ENCODE measurements around the gene FLOT2.
"Not testable (repeated sequence)": the region's sequence is repeated elsewhere in the genome, so short reads cannot be mapped to it uniquely, and the experiment has no call there.

The FLOT2 gene

DNA sequence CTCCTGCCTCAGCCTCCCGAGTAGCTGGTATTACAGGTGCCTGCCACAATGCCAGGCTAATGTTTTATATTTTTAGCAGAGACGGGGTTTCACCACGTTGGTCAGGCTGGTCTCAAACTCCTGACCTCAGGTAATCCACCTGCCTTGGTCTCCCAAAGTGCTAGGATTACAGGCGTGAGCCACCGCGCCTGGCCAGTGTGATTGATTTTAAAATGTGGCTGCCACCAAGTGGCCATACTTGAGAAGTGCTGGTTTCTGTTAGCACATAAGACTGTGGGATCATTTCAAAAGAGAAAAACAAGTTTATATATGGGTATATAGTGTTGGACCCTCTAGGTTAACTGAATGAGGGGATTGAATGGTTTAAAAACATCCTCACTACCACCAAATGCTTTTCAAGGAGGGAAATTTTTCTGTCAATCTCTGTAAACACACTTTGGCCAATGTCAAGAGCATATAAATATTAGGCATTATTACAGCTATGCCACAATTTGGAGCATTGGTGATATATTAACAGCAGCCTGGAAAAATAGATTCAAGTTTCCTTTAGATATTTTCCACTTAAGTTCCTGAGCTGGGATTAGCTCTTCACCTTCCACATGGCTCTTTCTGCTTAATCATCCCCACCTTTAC is 18.9 kb upstream of the FLOT2 start:
- peak; percentile 73 for DNase-seq

DNA sequence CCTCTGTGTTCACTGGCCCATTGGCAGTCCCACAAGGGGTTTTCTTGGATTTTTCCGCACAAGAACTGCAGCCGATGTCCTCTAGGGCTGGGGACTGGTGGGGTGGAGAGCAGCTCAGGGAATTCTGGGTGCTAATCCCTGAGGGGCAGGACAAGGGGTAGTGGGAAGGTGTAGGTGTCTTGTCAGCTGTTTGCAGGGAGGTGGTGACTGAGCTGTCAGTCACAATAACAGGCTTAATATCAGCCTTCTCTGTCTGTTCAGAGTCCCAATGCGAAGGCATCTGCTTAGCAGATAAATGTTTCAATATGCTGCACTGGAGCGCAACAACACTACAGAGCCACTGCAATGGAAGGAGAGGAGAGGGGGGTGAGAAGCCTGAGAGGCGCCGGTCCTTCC is 15.4 kb upstream of the FLOT2 start:
- no peak for DNase-seq

DNA sequence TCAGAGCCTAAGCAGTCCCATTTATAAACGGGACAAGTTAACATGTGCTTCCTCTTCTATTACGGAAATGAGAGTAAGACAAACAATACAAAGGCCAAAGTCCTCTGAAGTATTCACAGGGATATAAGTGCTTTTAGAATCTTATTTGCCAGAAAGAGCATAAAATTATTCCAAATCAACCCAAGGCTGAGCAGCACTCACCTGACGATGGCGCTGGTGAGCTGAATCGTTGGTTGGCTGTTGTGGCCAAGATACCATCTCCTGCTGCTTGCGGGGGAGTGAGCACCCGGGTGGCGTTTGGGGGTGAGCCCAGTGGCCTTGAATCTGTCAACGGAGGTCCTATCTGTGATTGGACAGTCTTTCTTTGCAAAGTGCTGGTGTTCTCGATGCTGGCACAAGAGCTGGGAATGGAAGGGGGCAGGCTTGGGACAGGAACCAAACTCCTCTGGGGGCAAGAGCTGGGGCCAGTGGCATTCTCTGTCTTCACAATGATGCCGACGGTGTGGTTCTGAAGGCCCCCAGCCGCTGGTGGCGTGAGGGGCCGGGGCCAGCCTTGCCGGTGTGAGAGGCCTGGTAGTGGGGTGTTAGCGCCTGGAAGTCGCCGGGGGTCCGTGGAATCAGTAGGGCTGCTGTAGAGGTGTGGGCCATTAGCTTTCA is 14.9 kb upstream of the FLOT2 start:
- DNase-seq: no peak

DNA sequence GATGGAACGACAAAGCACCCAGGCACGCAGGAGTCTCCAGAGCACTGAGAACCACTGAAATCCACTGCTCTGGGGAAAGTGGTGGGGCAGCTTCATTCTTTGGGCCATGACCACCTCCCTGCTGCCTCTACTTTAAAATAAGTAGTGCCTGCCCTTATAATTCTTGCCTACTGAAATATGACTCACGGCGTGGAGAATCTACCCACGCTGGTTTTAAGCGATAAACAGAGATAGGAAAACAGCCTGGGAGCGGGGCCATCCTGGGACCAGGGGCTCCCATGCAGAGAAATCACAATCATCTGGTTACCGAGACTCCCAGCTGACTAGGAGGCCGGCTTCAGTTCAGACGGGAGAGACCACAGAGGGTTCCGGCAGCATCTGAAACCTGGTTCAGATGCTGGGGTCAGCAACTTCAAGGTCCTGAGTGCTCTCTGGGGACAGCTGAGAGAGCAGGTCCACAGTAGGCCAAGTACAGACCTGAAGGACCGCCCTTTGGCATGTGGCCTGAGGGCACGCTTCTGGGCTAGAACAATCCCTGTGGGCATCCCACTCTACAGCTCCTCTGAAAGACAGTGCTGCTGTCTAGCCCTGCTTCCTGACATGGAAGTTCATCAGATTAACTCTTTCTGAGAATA is 14.0 kb upstream of the FLOT2 start:
- DNase-seq: no peak

DNA sequence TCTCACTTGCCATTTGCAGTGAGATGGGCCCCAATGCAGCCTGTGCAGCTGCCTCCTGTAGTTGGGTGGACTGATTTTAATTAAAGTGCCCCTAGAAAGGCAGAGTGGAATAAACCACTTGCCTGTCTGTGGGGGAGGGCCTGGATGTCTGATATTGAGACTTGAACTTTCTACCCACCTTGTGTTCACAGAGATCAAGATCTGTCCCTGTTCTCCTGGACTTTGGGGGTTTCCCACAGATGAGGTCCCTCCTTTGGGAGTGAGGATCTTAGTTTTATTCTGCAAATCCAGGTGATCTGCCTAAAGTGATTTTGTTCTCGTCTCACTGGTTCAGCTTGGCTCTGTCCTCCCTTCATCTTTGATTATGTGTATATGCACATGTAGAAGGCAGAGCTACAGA is 13.0 kb upstream of the FLOT2 start:
- no peak for DNase-seq

DNA sequence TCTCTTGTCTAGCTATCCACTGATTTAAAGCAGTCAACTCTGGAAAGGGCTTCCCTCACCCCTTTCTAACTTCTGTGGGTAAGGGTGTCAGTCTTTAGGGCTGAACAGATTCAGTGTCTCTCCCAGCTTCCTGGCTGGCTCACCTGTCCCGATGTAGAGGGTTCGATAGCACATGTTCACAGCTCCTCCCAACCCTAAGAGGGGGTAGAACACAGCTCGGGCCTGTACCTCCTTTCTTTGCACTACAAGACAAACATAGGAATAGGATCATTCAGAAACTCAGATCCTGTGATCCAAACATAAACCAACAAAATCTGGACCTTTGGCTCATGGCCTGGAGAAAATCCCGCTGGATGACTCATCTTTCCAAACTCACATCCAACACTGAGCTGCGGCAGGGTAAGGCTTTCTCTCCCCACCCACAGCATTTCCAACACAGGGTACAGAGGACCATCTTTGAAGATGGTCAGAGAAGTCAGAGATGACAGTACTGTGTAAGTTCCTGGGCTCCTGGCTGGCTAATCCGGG is 11.2 kb upstream of the FLOT2 start:
- DNase-seq: no peak

DNA sequence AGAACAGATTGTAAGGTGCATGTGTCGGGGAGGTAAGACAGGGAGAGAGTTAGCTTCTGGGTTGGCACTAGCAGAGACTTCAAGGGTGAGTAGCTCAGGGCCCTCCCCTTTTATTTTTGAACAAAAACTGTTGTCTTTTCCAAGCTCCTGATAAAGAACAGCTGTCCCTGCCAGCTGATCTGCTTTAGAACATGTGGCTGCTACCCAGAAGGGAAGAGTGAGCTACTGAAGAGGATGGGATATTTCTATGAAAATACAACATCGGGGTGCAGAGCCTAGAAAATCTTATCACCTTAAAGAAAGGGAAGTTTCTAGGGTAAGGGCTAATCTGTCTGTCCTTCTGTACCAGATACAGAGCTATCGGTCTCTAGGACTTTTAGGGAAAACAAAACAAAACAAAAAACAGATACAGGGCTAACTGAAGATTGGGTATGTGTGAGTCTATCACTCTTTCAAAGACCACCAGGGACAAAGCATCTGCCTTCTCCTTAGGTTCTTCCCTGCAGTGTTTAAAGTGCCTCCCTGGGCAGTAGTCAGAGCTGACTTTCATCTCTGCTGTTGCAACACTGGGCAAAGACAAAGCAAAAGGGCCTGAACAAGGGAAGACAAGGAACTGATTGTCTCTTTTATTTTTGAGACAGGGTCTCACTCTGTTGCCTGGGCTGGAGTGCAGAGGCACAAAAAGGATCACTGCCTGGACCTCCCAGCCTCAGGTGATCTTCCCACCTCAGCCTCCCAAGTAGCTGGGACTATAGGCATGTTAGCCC is 10.4 kb upstream of the FLOT2 start:
- no peak for DNase-seq

DNA sequence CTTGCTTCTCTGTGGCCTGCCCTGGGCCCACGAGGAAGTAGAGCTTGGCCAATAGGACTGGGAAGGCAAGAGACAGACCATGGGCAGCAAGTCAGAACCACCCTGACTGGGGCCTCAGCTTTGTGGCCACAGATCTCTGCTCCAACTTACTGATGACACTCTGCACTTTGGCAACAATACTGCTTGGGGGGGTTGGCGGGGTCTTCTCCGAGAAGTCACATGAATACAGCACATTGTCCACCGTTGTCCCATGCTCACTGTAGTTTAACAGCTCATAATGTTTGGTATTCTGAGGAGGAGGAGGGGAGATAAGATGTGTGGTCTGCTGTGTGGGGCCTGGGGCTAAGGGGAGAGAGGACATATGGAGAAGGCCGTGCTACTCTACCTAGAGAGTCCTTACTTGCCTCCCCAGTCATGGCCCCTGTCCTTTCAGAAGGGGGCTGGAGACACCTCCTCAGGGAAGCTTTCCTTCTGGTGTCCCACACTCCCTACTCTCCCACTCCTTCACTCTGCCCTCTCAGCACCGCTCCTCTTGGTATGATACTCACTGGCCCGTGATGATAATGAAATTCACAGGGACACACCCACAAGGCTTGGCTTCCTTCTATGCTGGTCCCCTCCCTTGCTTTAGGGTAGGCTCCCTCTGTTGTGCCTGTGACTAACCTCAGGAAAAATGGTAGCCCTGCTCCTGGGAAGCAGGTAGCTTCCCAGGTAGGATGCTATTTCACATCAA is 9.3 kb upstream of the FLOT2 start:
- no peak for DNase-seq

DNA sequence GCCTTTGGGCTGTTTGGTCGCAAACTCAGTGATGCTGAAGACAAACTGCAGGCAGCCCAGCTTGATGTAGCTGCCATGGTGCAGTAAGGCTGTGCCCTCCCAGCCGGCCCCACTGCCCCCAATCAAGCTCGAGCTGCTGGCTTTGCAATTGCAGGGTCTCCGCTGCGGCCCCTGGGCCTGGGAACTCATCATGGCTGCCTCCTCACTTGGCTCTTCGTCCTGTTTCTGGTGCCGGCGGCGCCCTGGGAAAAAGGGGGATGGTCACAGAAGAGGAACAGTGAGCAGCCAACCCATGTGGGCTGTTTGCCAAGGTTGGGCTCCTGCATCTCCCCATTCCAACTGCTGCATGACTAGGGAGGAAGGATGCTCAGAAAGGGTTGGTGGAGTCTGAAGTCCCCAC is 8.7 kb upstream of the FLOT2 start:
- no peak for DNase-seq

DNA sequence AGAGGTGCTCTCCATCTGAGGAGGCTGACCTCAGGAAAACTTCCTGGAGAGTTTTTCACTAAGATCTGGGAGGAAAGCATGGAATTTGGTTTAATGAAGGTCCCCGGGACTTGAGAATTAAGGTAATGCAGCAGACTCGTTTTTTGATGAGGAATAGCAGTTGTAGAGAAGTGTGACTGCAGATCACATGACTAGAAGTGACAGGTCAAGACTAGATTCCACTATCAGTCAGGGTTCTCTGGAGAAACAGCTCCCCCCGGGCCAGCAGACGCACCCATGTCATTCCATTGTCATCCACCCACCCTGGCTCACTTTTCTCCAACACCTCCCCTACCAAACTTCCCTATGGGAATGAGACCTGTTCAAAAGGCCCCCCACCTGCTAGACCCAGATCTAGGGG is 7.3 kb upstream of the FLOT2 start:
- no peak for DNase-seq

DNA sequence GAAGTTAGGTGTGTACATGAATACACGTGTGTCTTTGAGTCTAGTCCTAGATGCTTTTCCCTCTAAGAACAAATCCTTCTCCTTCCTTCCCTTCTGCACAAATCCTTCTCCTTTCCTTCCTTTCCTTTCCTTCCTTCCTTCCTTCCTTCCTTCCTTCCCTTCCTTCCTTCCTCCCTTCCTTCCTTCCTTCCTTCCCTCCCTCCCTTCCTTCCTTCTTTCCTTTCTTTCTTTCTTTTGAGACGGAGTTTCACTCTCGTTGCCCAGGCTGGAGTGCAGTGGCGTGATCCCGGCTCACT is 6.0 kb upstream of the FLOT2 start:
- DNase-seq: not testable (repeated sequence)

DNA sequence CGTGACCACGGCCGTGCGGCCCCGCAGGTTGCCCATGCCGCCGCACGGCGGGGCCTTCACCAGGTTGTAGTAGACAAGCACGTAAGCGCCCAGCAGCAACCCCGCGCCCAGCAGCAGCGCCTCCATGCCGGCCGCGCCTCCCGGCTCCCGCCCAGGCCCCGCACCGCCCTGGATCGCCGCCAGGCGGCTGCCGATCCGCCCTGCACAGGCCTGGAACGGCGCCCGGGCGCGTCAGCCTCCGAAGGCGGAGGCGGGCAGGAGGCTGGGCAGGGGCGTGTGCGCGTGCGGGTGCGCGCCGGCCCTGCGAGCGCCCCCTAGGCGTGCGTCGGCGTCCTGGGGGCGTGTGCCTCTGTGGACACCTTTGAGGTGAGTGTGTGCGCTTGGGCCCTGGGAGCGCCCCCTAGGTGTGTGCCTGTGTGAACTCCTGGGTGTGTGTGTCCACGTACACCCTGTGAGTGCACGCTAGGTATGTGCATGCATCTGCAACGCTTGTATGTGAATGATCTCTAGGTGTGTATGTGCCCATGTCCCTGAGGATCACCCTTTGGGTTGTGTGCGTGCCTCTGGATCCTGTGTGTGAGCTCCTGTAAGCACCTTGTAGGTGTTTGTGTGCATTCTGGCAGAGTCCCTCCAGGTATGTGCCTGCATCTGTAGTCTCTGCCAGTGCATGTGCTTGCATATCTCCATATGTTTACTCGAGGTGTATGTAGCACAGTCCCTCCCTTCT is 5.4 kb upstream of the FLOT2 start, which contains the start of gene DHRS13:
Gene DHRS13 (minus strand): TSS at position 261 of the 727 bp plus-strand sequence. CDS start 135 bp downstream, at position 126.
- DNase-seq: peak; percentile 96

DNA sequence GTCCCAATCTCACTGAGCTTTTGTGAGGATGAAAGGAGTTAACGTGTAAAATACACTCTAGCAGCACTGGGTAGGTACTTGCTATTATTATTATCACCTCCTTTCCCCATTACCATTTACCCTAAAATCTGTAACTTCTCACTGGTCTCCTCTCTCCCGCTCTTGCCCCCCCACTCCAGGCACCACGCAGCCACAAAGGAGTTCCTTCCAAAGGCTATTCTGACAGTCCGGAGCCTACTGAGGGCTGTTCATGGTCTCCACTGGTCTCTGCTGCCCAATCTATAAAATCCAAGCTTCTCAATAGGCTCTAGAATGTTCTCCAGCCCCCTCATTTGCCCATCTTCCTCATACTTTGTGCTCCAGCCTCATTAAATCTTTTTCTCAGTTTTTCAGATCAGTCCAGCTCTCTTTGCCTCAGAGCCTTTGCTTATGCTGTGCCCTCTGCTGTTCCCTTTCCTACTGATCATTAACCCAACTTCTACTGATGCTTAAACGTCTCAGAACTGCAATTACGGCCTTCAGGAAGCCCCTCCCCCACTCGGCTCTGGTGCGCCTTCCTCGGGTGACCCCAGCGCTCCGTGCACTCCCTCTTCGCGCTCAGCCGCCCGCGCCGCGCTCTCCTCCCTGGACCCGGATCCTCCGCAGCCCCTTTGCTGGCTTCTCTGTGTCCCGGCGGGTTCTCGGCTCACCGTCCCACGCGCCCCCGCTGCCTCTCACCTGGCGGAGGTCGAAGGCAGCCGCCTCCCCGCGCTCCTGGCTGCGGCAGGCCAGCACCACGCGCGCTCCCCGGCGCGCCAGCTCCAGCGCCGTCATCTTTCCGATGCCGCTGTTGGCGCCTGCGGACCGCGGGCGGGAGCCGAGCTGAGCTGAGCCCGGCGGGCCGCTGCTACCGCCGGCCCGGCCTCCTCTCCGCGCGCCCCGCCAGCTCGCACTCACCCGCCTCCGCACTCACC is 4.6 kb upstream of the FLOT2 start:
- peak; percentile 85 for DNase-seq

DNA sequence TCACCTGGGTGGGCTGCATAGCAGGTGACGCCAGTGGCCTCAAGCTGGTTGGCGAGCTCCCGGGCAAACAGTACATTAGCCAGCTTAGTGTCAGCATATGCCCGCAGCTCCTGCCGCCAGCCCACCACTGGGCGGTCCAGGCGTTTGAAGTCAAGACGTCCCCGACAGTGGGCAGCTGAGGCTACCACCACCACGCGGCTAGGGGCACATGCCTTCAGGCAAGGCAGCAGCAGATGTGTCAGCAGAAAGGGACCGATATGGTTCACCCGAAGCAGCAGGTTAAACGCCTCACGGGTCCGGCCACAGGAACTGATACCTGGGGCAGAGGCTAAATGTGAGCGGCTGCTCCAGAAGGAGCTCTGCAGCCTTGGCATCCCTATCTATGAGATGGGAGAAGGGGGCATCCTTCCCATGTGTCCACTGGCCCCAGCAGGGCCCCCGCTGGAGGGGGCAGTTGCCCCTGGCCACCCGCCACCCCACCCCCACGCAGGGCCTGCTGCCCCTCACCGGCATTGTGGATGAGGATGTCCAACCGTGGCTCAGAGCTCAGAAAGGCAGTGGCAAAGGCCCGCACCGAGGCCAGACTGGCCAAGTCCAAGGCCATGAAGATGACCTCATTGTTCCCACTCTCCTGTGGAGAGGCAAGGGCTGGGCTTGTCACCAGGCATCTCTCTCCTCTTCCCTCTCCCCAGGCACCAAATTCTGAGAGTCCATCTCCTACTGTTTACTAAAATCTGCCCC is 3.6 kb upstream of the FLOT2 start:
- no peak for DNase-seq

DNA sequence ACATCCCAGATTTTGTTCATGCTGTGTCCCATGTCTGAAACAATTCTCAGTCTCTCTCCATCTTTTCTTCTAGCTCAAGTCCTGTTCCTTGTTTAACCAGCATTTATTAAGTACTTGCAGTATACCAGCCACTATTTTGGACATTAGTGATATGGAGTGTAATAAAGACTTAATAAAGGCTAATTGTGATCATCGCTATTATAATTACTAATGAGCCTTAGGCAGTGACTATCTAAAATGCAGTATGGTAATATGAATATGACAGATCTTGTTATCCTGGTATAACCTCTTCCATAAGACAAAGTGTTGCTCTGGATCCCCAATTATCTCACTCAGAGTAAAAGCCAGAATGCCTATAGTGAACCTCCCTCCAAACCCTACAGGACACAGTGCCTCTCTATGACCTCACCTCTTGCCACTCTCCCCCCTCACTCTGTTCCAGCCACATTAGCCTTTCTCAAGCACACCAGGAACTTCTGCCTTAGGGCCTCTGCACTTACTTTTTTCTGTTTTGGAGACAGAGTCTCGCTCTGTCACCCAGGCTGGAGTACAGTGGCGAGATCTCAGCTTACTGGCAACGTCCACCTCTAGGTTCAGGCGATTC is 1.8 kb upstream of the FLOT2 start:
- no peak for DNase-seq

DNA sequence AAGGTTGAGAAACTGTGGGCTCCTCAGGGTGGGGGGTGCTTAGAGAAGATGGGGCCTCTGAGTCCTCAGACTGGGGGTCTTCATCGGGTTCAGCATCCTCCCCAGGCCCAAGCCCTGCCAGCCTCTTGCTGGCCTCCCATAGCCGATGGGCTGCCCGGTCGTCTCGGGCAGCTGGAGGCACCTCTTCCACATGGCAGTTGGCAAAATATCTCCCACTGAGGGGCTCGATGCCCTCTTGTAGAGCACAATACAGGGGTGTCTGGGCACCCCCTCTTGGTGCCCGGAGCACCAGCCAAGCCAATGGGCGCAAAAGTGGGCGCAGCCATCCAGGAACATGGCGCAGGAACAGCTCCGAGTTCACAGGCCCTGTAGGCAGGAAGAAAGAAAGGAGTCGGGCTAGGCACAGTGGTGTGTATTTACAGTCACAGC is 1.0 kb upstream of the FLOT2 start:
- no peak for DNase-seq

DNA sequence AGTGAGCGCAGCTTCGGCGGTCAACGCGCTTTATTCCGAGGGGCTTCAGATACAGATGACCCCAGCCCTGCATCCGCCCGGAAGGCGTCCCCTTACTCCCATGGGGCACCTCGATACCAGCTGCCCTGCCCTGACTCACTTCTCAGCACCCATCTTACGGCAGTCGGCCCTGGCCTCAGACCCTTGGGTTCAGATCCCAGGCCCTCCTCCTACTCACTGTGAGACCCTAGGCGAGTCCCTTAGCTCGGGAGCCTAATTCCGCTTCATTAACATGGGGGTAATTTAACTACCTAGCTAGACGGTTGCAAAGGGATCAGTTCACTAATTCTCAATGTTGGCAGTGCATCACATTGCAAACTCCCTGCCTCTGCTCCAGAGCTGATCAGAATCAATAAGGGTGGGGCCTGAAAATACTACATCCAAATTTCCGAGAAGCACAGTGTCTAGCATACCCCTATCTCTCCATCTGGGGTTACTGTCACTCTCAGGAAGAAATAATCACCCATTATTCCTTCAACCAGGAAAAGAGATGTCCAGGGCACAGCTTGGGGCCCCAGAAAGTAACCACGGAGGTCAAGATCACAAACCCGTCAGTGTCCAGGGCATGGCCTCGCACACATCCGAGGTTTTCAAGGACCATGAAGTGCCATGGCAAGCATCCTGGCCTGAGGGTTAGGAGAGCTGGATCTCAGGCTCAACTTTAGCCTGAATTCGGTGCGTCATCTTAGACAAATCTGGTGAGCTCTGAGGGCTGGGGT is 415 bp upstream of the FLOT2 start:
- DNase-seq: no peak

DNA sequence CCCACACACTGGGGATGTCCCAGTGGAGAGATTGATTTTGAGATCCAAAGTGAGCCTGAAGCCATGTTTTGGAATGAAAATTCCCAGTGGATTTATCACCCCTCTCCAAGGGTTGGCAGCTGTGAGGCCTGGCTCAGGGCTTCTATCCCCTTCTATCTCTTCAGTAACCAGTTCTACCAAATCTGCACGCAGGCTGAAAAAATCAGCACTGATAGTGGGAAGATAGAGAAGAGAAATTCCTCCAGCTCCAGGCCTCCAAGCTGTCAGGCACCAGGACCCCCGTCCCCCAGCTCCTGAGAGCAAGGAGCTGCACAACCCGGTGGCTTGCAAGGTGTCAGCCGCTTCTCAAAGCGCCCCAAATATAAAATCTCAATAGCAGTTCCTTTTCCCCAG is 1.0 kb downstream of the FLOT2 start:
- no peak for DNase-seq
